GM20000 (cell line): ENCODE results near the gene KAT8.
"Not testable (repeated sequence)": the region's sequence is repeated elsewhere in the genome, so short reads cannot be mapped to it uniquely, and the experiment has no call there.

Source experiments
- DNase-seq: peaks from one replicate; pipeline ENCODE4 v3.0.0; 2012; ENCODE audit warnings: low spot score
- CTCF ChIP-seq: IDR thresholded peaks from 2 replicates; pipeline ENCODE4 v1.5.1; 2012; ENCODE audit warnings: mild to moderate bottlenecking, control low read depth; ENCODE audit errors: extremely low read depth, missing control alignments

The KAT8 gene

DNA sequence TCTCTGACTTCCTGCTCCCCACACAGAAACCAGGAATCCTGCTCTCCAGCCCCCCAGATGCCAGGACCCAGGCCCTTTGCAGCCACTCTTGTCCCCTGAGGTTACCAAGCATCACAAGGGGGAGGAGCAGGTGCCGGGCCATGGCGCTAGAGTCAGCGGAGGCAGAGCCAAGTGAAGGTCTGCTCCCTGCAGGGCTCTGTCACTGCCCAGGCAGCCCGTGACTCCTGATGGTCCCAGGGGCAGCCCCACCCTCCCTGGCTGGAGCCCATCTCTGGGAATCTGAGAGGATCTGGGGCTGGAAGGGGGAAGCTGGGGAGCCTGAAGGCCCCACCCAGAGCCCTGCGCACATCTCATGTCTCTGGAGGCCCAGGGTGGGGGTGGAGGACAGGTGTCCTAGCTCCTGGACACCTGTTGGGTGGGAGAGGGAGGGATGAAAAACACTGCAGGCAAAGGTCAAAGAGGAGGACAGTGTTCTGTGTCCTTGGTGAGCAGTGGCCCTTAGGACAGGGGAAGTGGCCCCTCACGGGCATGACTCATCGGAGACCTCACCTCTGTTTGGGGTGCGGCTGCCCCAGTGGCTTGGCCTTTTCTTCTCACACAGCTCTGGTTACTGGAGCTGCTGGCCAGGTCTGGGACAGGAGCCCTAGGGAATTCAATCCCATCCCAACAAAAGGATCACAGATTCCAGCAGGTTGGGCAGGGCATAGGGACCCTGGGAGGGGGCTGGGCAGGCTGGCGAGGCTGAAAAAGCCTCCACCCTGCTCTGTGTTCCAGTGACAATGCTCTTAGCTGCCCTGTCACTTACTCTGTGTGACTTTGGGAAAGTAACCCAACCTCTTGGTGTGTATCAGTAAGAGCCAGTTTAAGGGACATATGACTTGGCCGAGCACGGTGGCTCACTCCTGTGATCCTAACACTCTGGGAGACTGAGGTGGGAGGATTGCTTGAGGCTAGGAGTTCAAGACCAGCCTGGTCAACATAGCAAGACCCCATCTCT, 32.7 kb downstream of the KAT8 start, which contains the start of gene PRSS36:
Gene PRSS36, minus strand, starts transcription at position 173 of the 997 bp plus-strand sequence. Its CDS starts 31 bp downstream, at position 142.
- DNase-seq: no peak
- no peak for TF ChIP-seq CTCF

DNA sequence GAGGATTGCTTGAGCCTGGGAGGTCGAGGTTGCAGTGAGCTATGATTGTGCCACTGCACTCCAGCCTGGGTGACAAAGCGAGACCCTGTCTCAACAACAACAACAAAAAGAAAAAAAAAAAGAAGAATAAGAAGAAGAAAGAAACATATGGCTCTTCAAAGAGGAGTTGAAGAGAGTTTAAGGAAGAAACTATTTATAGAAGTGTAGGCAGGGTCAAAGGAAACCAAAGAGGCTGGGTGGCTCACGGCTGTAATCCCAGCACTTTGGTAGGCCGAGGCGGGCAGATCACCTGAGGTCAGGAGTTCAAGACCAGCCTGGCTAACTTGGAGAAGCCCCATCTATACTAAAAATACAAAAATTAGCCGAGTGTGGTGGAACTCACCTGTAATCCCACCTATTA, 33.5 kb downstream of the KAT8 start:
- DNase-seq: not testable (repeated sequence)

GRCh38 chr16:31157136-31157535, 39.7 kb downstream of the KAT8 start:
- DNase-seq: peak; percentile 27
- no peak for TF ChIP-seq CTCF

- no peak for TF ChIP-seq CTCF
- no peak for DNase-seq
These were observed 49.9 kb downstream of the KAT8 start for GRCh38 chr16:31167315-31167714.

GRCh38 chr16:31168848-31169247, 51.4 kb downstream of the KAT8 start:
- DNase-seq: no peak
- TF ChIP-seq CTCF: no peak

DNA sequence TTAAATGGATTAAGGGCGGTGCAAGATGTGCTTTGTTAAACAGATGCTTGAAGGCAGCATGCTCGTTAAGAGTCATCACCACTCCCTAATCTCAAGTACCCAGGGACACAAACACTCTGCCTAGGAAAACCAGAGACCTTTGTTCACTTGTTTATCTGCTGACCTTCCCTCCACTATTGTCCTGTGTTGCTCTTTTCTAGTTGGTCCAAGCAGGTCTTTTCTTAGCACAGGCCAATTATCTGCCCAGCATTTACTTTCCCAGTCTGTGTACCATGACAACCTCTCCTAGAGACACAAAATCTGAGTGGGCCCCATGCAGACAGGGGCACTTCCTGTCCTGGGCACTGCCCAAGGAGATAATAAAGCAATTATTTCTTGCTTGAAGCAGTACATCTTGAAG, 52.6 kb downstream of the KAT8 start:
- DNase-seq: not testable (repeated sequence)

GRCh38 chr16:31177136-31177535, 59.7 kb downstream of the KAT8 start:
- DNase-seq: no peak

More at GRCh38 chr16:31177136-31177535, 59.7 kb downstream of the KAT8 start:
- no peak for TF ChIP-seq CTCF
